Ovary (tissue), 3 donors: Measurements from ENCODE around the gene FAM53A.

ENCODE experiments used
- CTCF ChIP-seq, 3 donors: fragments of 450-650 bp in 2 of 3; fragments of 200-600 bp in 1 of 3; IDR thresholded peaks; one replicate each; pipeline versions ENCODE4 v1.5.1 to v1.8.0; 2016 to 2022; ENCODE audit warnings: antibody characterized with exemption in 3 of 3, mild to moderate bottlenecking in 1 of 3
- EP300 ChIP-seq: sonication (generic); formaldehyde crosslinking; IDR thresholded peaks from one replicate; pipeline ENCODE4 v1.6.1; 2017; ENCODE audit warnings: antibody characterized with exemption
- POLR2A ChIP-seq: fragments of 450-650 bp; IDR thresholded peaks from one replicate; pipeline ENCODE4 v1.6.1; 2017; ENCODE audit warnings: antibody characterized with exemption, mild to moderate bottlenecking, moderate library complexity
- donor health status: DM: no; HTN: no; CAD: no.

- TF ChIP-seq CTCF (IDR thresholded peaks at IDR 0.05), result no peak
- no peak for TF ChIP-seq EP300
- TF ChIP-seq POLR2A, result no peak
Measured at GRCh38 chr4:1708581-1708980, 24.5 kb upstream of the FAM53A start.
